ENCODE results near the gene TRIM63.

Gene TRIM63

DNA sequence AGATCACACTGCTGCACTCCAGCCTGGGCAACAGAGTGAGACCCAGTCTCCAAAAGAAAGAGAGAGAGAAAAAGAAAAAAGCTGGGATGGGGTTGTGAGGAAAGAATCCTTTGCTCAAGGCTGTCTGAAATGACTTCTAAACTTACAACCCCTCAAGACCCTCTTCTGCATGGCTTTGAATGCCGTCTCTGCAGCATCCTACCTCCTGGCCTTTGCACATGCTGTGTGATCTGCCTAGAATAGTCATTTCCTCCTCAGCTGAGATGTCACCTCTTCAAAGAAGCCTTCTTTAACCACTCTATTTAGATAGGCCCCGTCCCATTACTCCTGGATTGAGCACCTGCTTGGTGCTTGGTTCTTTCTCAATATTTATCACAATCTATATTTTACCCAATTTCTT, 17.4 kb upstream of the TRIM63 start:
- no peak for DNase-seq (ENCODE audit: low spot score)

DNA sequence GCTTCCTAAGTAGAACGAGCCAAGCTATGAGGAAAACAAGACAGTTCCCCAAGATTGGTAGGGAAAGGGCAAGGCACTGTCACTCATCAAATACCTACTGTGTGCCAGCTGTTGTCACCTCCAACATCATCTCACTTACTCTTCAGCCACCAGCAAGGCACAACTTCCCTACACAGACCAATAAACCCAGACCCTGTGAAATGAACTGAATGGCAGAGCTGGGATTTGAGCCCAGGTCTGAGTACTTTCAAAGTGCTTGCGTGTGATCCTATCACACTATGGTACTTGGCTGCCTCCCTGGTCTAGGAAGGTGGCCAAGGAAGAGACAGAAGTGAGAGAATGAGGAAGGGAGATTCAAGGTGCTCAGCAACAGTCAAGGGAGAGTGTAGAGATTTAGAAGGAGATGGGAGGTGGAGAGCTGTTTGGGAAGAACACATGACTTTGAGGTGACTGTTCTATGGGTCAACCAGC, 16.7 kb upstream of the TRIM63 start:
- DNase-seq (ENCODE audit: low spot score): no peak

- DNase-seq (ENCODE audit: low spot score): peak; percentile 24
These were observed 15.8 kb upstream of the TRIM63 start for GRCh38 chr1:26083208-26083607.

- no peak for DNase-seq (ENCODE audit: low spot score)
These were observed 14.6 kb upstream of the TRIM63 start for GRCh38 chr1:26082020-26082350.

DNA sequence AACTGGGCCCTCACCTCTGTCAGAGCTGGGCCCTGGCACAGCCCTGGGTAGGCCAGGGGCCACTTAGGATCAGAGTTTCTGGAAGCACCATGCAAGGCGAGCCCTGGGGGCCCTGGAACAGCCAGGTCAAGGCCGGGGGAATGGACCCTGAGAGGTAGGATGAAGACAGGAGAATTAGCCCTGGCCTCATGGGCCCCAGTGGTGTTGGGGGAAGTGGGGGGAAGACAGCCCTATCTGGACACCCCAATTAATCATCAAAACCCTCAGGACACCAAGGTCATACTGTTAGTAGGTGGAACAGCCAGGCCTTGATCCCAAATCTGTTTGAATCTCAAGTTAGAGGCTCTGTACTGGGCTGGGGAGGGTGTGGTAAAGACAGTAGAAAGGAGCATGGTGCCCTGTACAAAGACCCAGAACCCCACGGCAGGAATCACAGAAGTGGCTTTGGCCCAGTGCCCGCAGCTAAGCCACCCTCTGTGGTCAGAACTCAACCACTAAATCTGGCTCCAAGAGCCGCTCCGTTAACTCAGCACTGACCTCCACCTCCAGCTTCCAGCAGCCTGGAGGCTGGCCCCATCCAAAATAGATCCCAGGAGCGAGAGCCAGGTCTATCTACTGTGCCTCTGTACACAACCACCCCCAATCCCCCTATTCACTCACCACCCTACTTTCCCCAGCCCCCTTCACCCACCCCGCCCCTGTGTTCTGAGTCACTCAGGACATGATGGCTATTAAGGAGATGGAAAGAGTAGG, 14.0 kb upstream of the TRIM63 start:
- DNase-seq (ENCODE audit: low spot score): no peak

- DNase-seq (ENCODE audit: low spot score): no peak
These were observed 12.8 kb upstream of the TRIM63 start for GRCh38 chr1:26079960-26080814.

DNA sequence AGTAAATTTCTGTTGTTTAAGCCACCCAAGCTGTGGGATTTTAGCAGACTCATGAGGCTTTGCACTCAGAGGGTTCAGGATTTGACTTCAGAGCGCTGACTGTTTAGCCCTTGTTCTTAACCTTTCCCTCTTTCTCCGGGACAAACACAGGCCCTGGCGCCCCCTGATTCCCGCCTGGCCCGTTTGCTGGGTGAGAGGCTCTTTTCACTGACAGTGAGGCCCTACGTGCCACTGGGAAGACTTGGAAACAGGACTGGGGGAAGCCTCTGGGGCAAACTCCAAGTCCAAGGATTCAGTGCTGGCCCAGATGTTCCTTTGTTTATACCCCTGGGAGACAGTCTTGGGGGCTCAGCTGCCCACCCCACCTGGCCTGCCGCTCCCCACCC, 11.7 kb upstream of the TRIM63 start:
- no peak for DNase-seq (ENCODE audit: low spot score)

DNA sequence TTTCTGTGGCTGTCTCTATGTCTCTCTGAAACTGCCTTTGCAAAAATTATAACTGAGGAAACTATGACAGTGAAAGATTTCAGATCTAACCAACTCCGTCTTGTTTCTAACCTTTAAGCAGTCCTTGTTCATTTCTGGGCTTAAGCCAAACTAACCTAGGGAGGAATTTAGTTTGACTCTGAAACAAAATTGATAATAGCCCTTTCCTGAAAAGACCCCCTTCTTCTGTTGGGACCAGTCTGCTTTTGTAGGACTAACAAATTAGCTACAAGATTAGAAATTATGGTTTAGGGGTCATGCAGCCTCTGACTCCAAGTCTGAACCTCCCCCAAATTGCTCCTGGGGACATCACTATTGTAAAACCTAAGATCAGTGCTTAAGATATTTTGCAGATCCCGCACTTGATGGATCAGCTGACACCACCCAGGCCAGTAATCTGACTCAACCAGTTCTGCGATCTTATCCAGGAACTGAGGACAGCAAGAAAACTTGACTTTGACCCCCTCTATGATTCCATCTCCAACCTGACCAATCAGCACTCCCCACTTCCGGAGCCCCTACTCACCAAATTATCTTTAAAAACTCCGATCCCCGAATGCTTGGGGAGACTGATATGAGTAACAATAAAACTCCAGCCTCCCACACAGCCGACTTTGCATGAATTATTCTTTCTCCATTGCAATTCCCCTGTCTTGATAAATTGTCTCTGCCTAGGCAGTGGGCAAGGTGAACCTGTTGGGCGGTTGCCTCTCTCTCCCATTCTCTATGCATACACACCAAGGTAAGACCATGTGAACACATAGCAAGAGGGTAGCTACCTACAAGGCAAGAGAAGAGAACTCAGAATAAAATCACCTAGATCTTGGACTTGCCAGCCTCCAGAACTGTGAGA, 11.1 kb upstream of the TRIM63 start:
- peak; percentile 44 for DNase-seq (ENCODE audit: low spot score)

DNA sequence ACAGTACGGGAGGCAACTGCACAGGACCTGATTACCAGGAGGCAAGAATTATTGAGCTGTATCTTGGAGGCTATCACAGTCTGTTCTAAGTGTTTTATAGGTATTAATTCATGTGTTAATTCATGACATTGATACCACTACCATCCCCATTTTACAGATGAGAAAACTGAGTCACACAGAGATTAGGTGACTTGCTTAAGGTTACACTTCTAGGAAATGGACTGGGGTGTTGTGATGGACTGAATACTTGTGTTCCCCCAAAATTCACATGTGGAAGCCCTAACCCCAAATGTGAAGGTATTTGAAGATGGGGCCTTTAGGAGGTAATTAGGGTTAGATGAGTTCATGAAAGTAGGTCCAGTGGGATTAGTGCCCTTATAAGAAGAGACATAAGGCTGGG, 10.1 kb upstream of the TRIM63 start:
- DNase-seq (ENCODE audit: low spot score): no peak

- peak; percentile 41 for DNase-seq (ENCODE audit: low spot score)
These were observed 8.2 kb upstream of the TRIM63 start for GRCh38 chr1:26075421-26076144.

DNA sequence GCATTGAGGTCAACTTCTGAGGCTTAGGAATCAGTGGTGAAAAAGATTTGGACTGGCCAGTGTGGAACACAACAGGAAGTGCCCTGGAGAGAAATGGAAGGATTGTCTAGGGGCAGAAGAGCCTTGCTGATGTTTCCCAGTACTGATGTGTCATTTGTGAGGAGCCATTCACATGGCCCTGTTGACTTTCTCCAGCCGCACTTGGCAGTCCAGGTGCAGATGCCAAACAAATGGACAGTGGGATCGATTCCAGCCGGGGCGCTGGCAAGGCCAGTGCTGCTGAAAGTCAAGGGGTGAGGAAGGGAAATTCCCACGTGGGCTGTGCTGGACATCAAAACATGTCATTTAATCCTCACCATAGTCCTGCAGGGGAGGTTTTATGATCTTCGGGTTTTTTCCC, 4.9 kb upstream of the TRIM63 start:
- no peak for DNase-seq (ENCODE audit: low spot score)

DNA sequence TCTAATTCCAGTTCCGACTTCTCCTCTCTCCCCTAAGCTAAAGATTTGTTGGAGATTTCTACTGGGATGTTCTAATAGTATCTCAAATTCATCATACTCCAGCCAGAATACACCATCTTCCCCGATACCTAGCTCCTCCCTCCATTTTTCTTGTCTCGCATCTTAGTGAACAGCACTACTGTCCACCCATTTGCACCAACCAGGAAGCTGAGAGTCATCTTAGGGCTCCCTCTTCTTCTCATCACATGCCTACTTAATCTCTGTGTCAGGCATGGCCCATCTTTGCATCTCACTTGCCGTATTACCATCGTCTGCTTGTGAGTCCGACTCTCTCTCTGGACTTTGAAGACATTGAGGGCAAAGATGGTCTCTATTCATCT, 3.5 kb upstream of the TRIM63 start:
- DNase-seq (ENCODE audit: low spot score): no peak

DNA sequence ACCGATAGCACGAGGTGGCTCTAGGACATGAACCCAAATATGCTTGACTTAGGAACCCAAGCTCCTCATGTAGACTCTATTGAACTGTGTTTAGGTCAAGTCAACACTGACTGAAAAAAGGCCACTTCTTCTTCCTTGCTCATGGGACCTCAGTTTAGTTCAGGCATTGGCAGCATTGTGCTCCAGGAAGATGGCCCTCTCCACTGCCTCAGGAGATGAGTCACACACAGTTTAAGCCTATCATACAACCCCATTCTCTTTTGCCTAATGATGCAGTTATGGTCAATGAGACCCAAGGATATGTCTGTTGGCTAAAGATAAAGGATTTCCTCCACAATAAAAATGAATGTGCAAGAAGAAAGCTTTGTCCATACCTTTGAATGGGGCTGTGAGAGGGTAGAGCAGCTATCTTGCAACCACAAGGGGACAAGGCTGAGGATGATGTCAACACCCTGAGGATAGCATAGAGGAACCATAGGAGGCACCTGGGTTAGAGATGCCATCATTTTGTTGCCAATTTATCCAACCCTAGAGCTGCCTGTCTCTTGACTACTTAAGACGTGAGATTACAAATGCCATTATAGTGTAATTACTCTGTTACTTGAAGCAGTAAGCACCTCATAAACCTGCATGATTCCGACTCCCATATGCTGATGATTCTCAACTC, 3.0 kb upstream of the TRIM63 start:
- DNase-seq (ENCODE audit: low spot score): no peak

GRCh38 chr1:26069941-26070295, 2.5 kb upstream of the TRIM63 start:
- DNase-seq (ENCODE audit: low spot score): no peak

DNA sequence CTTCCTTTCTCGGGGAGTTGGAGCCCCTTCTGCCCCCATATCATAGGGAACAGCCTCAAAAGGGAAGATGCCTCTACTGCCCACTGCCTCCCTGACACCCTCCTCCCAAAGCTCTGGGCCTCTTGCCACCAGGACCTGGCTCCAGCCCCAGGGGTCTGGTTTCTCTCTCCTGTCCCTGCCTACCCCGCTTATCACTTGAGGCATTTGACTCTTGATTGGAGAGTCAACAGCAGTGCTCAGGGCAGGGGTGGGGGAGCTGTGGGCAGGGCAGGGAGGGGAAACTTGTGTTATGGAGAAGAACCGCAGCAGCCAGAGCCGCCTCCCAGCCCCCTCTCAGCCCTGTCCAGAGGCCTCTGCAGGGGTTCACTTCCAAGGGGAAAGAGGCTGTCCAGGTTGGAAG, 573 bp downstream of the TRIM63 start:
- DNase-seq (ENCODE audit: low spot score): no peak

GRCh38 chr1:26066160-26066559, 1.3 kb downstream of the TRIM63 start:
- DNase-seq (ENCODE audit: low spot score): no peak

DNA sequence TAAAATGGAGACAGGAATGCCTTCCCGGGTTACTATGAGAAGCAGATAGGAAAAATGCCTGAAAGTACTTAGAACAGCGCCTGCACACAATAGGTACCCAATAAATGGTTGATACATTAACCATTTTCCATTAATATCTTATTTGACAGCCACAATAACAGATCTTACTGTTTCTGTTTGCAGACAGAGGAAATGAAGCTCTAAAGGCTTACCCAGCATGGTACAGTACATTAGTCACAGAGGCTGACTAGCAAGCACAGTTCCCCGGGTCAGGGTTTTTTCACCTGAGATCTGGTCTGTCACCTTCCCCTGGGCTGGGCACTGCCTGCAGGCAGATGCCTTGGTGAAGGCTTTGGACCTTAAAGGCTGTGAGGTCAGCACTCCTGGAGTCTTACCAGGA, 2.9 kb downstream of the TRIM63 start:
- no peak for DNase-seq (ENCODE audit: low spot score)

GRCh38 chr1:26060832-26061574, 6.4 kb downstream of the TRIM63 start:
- DNase-seq (ENCODE audit: low spot score): no peak

- DNase-seq (ENCODE audit: low spot score): no peak
These were observed 7.5 kb downstream of the TRIM63 start for GRCh38 chr1:26059906-26060305.

DNA sequence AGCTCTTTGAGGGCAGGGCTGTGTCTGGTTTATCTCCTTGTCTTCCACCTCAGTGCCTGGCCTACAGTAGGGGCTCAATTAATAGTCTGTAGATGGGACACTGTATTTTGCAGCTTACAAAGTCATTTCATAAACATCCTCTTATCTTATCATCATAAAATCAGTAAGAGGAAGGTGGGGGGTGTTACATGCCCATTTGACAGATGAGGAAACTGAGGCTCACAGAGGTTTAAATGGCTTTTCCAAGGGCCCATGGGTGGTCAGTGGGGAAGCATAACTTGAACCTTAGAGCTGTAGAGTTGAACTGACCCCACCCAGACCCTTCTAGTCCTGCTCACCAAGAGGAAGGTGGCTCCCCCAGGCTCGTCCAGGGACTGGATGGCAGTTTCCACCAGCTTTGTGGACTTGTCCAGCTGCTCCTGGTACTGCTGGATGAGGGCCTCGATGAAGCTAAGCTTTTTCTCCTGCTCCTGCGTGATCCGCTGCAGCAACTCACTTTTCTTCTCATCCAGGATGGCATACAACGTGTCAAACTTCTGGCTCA, 9.3 kb downstream of the TRIM63 start:
- no peak for DNase-seq (ENCODE audit: low spot score)
